Measurements from ENCODE around the gene SMPD3.

The SMPD3 gene

DNA sequence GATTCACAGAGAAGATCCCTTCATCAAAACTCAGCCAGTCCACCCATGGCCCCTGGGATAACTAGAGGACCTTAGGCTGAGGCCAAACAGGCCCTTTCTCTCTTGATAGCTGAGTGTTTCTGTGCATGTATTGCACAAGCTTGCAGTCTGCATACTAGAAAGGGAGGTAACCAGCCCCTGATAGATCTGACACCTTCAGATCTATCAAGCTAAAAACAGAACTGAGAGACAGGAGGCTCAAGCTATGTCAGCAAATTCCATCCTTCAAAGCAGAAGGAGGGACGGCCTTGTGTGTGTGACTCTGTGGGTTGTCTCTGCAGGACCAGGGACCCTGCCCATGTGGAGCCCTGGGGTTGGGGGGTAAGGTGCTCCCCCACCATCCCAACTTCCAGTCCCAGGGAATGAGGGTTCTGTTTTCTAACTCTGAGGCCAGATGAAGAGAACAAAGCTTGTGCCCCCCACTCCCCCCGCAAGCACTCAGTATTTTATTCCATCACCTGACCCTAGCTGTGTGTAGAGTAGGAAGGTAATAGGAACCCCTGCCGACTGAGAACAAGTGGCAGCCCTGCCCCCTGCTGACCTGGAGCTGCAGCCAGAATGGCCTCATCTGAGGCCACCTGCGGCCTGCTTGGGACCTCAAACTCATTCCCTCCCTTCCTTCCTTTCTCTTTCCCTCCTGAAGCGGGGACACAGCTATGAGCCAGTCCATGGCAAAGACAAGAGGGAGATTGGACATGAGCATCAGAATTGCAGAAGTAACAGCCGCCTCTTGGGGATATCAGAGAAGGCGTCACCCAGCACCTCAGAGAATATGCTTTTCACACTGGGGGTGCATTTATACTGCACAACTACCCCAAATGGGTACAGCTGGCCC is 63.8 kb downstream of the SMPD3 start:
- Mint-ChIP-seq H3K27ac (peak overlapping the region; percentile 67), H3K9me3 (peaks cover 2% of the 10 kb centered on the region), H3K4me1 (peaks cover 44% of the 10 kb centered on the region), H3K36me3 (no peaks in the 10 kb centered on the region), H3K27me3 (no peaks in the 10 kb centered on the region), H3K4me3 (peak overlapping the region; percentile 48)
- DNase-seq (ENCODE audit: low spot score in 2 of 2) (peak in 1 of 2 donors; percentile 28), ATAC-seq (ENCODE audit: low read depth) (peak; percentile 70)

DNA sequence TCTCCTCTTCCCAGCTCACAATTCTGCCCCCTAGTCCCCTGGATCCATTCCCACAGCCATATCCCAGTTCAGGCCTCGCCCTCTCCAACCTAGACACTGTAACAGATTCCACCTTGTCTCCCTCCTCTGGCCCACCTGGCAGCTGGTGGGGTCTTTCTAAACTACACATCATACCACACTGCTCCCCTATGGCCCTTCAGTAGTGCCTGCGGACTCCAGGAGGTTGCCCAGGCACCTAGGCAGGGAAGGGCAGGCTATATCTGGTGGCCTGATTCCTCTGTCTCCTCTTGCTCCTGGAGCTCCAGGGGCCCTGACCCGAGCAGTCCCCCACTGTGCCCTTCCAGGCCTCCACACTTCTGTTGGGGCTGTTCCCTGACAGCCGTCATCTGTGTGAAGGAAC is 64.5 kb downstream of the SMPD3 start:
- Mint-ChIP-seq H3K27ac (peak overlapping the region; percentile 67), H3K9me3 (peaks cover 2% of the 10 kb centered on the region), H3K4me3 (peak overlapping the region; percentile 12), H3K27me3 (no peaks in the 10 kb centered on the region), H3K36me3 (no peaks in the 10 kb centered on the region), H3K4me1 (peaks cover 50% of the 10 kb centered on the region)
- DNase-seq (ENCODE audit: low spot score in 2 of 2) (no peak), ATAC-seq (ENCODE audit: low read depth) (no peak)

DNA sequence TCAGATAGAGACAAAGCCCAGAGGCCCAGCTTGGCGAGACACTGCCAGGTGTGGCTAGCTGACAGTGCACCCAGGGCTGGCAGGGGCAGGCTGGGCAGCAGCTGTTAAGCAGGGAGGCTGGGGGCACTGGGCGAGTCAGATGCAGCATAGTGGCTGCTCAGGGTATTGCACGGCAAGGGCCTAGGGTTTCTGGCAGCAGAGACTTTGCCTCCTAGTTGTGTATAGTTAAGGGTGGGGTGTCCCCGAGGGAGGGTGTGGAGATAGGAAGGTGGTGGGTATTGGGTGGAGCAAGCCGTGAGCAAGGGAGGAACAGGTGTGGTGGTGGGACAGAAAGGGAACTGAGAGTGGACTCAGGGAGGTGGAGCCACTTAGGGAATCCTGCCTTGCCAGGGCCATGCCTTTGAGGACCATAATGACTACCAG is 66.0 kb downstream of the SMPD3 start:
- peak overlapping the region; percentile 75 for H3K27ac Mint-ChIP-seq
- peak overlapping the region; percentile 41 for H3K4me3 Mint-ChIP-seq
- DNase-seq (ENCODE audit: low spot score in 2 of 2) (peak in 1 of 2 donors; percentile 46), ATAC-seq (ENCODE audit: low read depth) (peak; percentile 74)
- H3K36me3 Mint-ChIP-seq, result no peaks in the 10 kb centered on the region
- H3K9me3 Mint-ChIP-seq, result peaks cover 2% of the 10 kb centered on the region
- peaks cover 52% of the 10 kb centered on the region for H3K4me1 Mint-ChIP-seq
- no peaks in the 10 kb centered on the region for H3K27me3 Mint-ChIP-seq

DNA sequence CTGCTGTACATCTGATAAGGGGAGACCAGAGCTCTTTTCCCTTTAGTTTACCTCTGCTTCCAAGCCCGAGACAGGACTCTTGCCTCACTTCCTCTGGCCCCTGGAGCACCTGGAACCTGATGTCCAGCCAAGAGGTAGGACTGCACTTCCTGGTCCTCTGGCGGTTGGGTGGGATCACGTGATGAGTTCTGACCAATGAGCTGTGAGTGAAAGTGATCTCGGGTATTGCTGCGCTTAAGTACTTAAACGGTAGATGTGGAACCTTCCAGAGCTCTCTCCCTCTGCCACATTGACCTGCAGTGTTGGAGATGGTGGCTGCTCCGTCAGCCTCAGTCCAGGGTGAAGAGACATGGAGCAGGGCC is 67.0 kb downstream of the SMPD3 start:
- H3K27me3 Mint-ChIP-seq, result no peaks in the 10 kb centered on the region
- peaks cover 2% of the 10 kb centered on the region for H3K9me3 Mint-ChIP-seq
- DNase-seq (ENCODE audit: low spot score in 2 of 2) (no peak), ATAC-seq (ENCODE audit: low read depth) (no peak)
- H3K36me3 Mint-ChIP-seq, result no peaks in the 10 kb centered on the region
- peak overlapping the region; percentile 75 for H3K27ac Mint-ChIP-seq
- peaks cover 52% of the 10 kb centered on the region for H3K4me1 Mint-ChIP-seq
- no peak overlapping the region for H3K4me3 Mint-ChIP-seq

DNA sequence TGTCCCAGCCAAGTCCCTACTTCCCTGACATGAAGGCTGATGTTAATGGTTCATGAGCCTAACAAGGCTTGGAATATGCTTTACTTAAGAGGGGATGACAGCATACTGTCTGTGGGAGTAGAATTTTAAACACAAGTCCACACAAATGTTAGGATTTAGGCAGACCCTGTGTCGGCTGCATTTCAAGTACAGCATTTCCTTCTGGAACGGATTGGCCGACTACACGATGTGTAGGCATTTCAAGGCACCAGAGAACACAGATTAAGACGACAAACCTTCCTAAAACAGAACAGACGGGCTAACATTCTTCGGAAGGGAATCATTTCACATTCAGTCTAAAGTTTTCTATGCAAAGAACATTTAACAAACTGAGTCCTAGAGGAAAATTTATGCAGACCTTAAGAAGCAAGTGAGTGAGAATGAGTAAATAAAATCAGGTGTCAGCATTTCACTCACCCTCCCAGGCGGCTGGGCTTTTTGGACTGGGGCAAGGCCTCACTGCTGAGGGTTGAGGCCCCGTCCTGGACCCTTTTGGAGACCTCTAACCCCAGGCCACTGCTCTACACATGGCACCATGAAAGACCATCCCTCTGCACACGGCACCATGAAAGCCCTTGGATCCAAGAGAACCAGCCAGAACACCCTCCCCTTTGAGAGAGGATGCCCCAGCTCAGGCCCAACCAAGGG is 67.5 kb downstream of the SMPD3 start:
- ATAC-seq (ENCODE audit: low read depth) (no peak), DNase-seq (ENCODE audit: low spot score in 2 of 2) (no peak)
- Mint-ChIP-seq H3K4me1 (peaks cover 52% of the 10 kb centered on the region), H3K9me3 (peaks cover 2% of the 10 kb centered on the region), H3K27me3 (no peaks in the 10 kb centered on the region), H3K36me3 (no peaks in the 10 kb centered on the region), H3K27ac (peak overlapping the region; percentile 75), H3K4me3 (no peak overlapping the region)

DNA sequence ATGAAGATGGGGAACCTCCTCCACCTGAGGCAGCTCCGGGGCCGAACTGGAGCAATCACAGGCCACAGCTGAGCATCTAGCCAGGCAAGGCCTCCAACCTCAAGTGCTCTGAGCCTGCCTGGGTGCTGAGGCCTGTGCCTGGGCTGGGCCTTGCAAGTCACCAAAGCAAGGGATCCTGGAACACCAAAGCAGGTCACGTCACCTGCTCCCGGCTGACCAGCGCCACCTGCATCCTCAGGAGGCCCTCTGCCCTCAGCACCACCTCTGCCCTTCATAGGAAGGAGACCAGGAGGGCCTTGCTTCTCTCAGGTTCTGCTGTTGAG is 68.0 kb downstream of the SMPD3 start:
- no peaks in the 10 kb centered on the region for H3K9me3 Mint-ChIP-seq
- H3K4me3 Mint-ChIP-seq, result no peak overlapping the region
- peak overlapping the region; percentile 69 for H3K27ac Mint-ChIP-seq
- no peaks in the 10 kb centered on the region for H3K27me3 Mint-ChIP-seq
- ATAC-seq (ENCODE audit: low read depth), result no peak
- DNase-seq (ENCODE audit: low spot score in 2 of 2), result no peak
- no peaks in the 10 kb centered on the region for H3K36me3 Mint-ChIP-seq
- peaks cover 47% of the 10 kb centered on the region for H3K4me1 Mint-ChIP-seq

DNA sequence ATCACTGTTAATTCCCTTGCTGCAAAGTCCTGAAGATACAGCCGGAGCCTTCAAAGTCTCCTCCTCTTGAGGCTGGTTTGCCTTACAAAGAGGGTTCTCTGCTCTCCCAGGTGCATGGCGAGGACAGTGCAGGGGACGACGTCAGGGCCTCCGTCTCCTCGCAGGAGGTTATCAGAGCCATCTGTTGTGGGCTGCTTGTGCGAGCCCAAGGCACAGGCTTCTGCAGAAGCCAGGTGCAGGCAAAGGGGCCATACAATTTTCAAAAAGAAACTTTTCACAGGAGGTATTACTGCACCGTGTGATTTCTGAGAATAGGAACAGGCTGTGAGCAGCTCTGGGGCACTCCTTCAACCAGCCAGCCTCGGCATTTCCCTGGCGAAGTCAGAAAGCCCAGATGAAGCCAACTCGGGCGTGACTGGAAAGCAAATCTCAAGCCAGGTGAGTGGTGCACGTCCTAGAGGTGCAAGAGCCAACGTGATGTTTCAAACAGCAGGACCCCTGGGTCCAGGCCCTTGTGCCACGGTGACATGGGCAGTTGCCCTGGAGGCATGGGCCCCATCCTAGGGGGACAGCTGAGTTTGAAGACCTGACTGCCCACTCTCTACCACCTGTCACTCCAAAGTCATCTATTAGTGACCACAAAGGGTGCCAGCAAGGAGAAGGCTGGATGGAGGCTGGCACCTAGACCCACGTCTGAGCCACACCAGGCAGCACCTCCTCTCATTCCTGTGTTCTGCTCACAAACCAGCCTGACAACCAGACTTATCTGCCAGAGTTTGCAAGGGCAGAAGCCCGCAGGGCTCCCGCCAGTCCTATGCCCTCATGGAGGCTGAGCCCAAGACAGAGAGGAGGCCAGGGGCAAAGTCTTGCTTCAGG is 68.6 kb downstream of the SMPD3 start:
- no peak for ATAC-seq (ENCODE audit: low read depth)

DNA sequence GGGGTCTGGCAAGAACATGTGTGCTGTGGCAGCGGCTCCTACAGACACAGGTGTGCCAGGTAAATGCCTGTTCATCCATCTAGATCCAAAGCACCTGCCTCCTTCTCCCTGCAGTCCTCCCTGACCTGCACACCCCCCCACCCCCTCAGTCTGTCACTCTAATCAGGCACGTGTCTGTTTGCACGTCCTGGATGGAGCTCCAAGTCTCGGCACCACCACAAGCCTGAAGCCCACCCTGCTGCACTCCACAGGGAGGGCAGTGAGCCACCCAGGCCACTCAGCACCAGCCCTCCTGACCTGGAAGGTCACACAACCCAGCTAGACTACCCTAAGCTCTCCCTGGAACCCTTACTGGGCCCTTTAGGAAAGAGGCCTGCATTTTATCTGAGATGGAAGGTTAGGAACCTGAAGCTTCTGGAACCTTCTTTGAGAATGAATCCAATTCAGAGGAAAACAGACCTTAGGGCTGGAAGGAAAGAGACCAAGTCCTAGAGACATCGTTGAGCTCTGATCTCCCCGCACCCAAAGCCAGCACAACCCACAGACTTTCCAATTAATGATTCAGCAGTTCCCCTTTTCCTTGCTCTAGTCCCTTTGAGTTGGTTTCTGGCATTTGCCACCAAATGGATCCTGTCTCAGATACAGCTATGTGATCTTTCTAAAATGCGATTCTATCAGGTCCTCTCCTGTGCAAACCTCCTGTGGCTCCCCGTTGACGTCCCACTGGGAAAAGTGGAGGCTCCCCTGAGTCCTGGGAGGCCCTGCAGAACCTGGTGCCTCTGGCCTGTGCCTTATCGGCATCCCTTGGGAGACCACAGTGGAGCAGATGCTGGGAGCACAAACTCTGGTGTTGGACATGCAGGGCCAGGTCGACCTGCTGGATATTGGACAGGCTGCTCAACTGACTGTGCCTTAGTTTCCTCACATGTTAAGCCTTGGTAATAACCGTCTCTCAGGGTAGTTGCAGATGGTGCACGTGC is 69.6 kb downstream of the SMPD3 start:
- Mint-ChIP-seq H3K9me3 (no peaks in the 10 kb centered on the region), H3K27me3 (no peaks in the 10 kb centered on the region), H3K4me3 (no peak overlapping the region), H3K27ac (no peak overlapping the region), H3K4me1 (peaks cover 36% of the 10 kb centered on the region), H3K36me3 (no peaks in the 10 kb centered on the region)
- no peak for DNase-seq (ENCODE audit: low spot score in 2 of 2)
- no peak for ATAC-seq (ENCODE audit: low read depth)

More for the DNA sequence above, 68.6 kb downstream of the SMPD3 start:
- H3K4me1 Mint-ChIP-seq, result peaks cover 43% of the 10 kb centered on the region
- H3K27ac Mint-ChIP-seq, result no peak overlapping the region
- H3K36me3 Mint-ChIP-seq, result no peaks in the 10 kb centered on the region
- H3K27me3 Mint-ChIP-seq, result no peaks in the 10 kb centered on the region
- no peaks in the 10 kb centered on the region for H3K9me3 Mint-ChIP-seq
- no peak overlapping the region for H3K4me3 Mint-ChIP-seq
- no peak for DNase-seq (ENCODE audit: low spot score in 2 of 2)

DNA sequence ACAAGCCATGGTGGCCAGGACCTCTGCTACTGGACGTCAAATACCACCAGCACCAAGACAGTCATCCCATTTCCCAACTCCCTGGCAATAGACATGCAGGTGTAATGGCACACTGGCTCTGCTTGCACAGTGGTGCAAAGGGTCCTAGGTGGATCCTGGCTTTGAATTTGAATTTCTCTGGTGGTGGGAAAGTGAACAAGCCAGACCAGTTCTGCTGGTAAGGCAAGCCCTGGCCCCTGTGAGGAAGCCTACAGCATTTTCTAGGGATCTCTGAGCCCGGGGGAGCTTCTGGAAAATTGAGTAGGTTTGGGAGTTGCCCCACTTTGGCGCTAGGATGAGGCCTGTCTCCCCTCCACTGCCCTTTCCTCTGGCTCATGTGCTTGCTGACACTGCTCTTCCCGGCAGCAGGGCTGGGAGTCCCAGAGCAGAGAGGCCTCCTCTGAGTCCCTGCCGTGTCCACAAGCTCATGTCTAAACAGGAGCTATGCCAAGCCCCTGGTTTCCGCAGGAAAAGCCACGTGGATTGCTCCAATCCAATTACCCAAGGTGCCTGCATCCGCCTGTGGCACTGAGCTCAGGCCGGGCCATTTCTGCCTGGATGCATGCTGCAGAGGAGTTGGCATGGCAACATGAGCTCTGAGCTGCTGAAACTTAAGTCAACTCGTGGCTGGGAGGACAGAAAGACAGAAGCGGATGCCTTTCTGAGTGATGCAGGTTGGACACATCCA is 70.5 kb downstream of the SMPD3 start:
- peaks cover 30% of the 10 kb centered on the region for H3K4me1 Mint-ChIP-seq
- H3K4me3 Mint-ChIP-seq, result no peak overlapping the region
- no peaks in the 10 kb centered on the region for H3K36me3 Mint-ChIP-seq
- ATAC-seq (ENCODE audit: low read depth), result no peak
- no peaks in the 10 kb centered on the region for H3K9me3 Mint-ChIP-seq
- no peak for DNase-seq (ENCODE audit: low spot score in 2 of 2)
- H3K27me3 Mint-ChIP-seq, result no peaks in the 10 kb centered on the region
- H3K27ac Mint-ChIP-seq, result no peak overlapping the region

DNA sequence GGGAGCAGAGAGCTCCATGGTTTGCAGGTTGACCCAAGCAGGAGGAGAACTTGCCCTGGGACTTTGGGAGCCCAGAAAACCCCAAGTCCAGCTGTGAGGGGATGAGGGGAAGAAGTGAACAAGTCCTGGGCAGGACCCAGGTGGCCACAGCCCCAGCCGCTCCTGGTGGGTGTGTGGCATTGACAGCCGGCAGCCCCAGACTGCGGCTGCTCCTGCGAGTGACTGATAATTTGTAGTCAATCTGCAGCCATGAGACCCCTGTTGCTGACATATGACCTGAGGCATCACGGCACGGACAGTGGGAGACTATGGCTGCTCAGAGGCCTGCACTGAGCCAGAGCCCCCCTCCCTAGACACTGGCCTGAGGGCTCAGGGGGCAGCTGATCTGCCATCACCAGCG is 71.1 kb downstream of the SMPD3 start:
- Mint-ChIP-seq H3K36me3 (no peaks in the 10 kb centered on the region), H3K27ac (no peak overlapping the region), H3K4me1 (peaks cover 29% of the 10 kb centered on the region), H3K9me3 (no peaks in the 10 kb centered on the region), H3K4me3 (no peak overlapping the region), H3K27me3 (no peaks in the 10 kb centered on the region)
- no peak for ATAC-seq (ENCODE audit: low read depth)
- no peak for DNase-seq (ENCODE audit: low spot score in 2 of 2)

DNA sequence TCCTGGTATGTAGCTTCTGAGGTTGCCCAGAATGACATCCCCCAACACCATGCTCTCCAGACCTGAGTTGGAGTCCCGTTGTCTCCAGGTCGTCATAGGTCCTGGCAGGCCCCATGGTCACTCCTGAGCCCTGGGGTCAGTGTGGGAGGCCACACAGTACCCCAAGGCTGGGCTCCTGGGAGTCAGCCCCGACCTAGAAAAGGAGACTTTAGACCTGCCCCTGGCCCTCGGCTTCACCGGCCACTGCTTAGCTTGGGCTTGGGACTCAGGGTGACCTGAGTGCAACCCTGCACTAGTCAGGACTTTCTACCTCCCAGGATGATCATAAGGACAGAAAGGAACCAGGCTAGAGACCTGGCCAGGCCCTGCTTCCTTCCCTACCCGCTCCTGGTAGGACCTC is 71.7 kb downstream of the SMPD3 start:
- no peaks in the 10 kb centered on the region for H3K27me3 Mint-ChIP-seq
- H3K36me3 Mint-ChIP-seq, result no peaks in the 10 kb centered on the region
- no peak overlapping the region for H3K4me3 Mint-ChIP-seq
- no peak for DNase-seq (ENCODE audit: low spot score in 2 of 2)
- ATAC-seq (ENCODE audit: low read depth), result no peak
- H3K9me3 Mint-ChIP-seq, result no peaks in the 10 kb centered on the region
- H3K27ac Mint-ChIP-seq, result no peak overlapping the region
- peaks cover 22% of the 10 kb centered on the region for H3K4me1 Mint-ChIP-seq

DNA sequence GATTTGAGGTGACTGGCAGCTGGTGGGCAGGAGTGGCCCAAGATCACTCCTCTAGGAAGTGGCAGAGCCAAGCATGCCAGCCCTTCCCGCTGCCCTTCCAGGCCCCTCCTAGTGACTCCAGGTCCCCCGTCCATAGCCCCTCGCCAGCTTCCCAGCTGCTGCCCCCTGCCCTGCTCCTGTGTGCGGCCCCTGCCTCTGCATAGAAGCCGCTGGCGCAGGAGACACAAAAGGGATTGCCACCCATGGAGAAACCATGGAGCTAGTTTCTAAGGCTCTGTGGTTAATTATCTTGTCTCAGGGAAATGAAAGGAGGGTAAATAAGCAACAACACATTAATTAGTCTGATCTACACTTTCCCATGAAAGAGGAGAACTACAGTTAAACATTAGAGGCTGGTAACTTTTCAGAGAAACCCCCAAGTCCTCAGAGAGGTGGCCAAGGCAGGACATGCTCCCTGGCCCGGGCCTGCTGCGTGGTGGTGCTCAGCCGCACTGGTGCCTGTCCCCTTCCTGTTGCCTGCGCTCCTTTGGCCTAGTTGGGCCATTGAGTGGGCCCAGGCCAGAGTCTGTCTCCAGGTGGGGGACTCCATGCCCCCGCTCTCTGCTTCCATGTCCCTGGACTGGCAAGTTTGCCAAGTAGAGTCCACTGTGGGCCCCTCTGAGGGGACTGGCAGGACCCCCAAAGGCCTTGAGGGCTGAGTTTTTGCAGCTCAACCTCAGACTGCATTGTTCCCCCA is 72.3 kb downstream of the SMPD3 start:
- no peak for ATAC-seq (ENCODE audit: low read depth)
- H3K9me3 Mint-ChIP-seq, result no peaks in the 10 kb centered on the region
- H3K4me1 Mint-ChIP-seq, result peaks cover 17% of the 10 kb centered on the region
- no peak for DNase-seq (ENCODE audit: low spot score in 2 of 2)
- H3K36me3 Mint-ChIP-seq, result no peaks in the 10 kb centered on the region
- H3K27ac Mint-ChIP-seq, result no peak overlapping the region
- H3K4me3 Mint-ChIP-seq, result no peak overlapping the region
- no peaks in the 10 kb centered on the region for H3K27me3 Mint-ChIP-seq
